Cardiac muscle cell (in vitro differentiated cells and primary cell): ENCODE data around the gene LTN1. TPM values are rescaled to one million over a fixed set of nuclear protein-coding genes. Genes with fewer than 3 reads are reported as not detected.

Experiments
- DNase-seq, 2 donors: peaks; one replicate each; pipeline versions ENCODE4 v3.0.0 to v3.0.0-alpha.2; 2010 to 2017; ENCODE audit warnings: low read depth in 1 of 2, low spot score in 1 of 2
- H3K27ac ChIP-seq: fragments of 200-600 bp; sonication (generic); 2 replicates; pipeline ENCODE4 v1.5.1; 2016
- H3K27me3 ChIP-seq: fragments of 200-600 bp; sonication (generic); 2 replicates; pipeline ENCODE4 v1.6.0; 2016; ENCODE audit warnings: control low read depth
- H3K36me3 ChIP-seq: fragments of 200-600 bp; sonication (generic); 2 replicates; pipeline ENCODE4 v1.5.1; 2016; ENCODE audit warnings: control low read depth
- H3K4me1 ChIP-seq: fragments of 200-600 bp; sonication (generic); 2 replicates; pipeline ENCODE4 v1.8.1; 2017; ENCODE audit warnings: low read depth, mild to moderate bottlenecking, mixed run types
- H3K4me3 ChIP-seq: fragments of 200-600 bp; sonication (generic); 2 replicates; pipeline ENCODE4 v1.5.1; 2016; ENCODE audit warnings: mild to moderate bottlenecking
- H3K9me3 ChIP-seq: fragments of 200-600 bp; sonication (generic); 2 replicates; pipeline ENCODE4 v1.5.1; 2017; ENCODE audit warnings: low read depth, mild to moderate bottlenecking, control low read depth
- polyA plus RNA-seq: library from polyadenylated mRNA; unstranded; fragments of >200 nt; fragmentation: Nextera tagmentation; extraction: Ambion mirVana; gene quantifications from 2 replicates; pipeline ENCODE4 v1.2.1, GENCODE V29; 2016
- total RNA-seq: library from RNA; depleted of rRNA; stranded (reverse); fragments of >200 nt; gene quantifications from 2 replicates; pipeline ENCODE4 v1.2.3, GENCODE V29; 2016
- TF ChIP-seq, protein P1 (sequence below): IDR thresholded peaks from 2 replicates; pipeline ENCODE4 v1.5.1; 2012; ENCODE audit warnings: low read depth, mild to moderate bottlenecking, low read length

The LTN1 gene
- total and polyA plus RNA-seq, 2 experiments from 2014 or later: 10.7 to 16.9 TPM

DNA sequence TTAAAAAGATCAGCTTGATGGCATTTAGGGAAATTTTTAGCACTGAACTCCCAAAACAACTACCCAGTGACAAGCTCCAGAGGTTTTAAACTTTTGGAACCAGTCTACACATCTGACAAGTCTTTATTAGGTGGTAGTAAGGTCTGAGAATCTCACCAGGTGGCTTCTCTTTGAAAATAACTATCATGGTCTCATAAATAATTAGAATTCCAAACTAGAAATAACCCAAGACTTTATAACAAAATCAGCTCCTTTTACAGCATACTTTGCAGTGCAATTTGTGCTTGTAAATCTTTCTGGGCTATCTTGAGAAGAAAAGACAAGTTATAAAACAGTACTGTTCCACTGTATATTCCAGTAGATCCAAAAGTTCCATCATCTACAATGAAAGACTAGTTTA, 108.7 kb downstream of the LTN1 start:
- Histone ChIP-seq H3K27ac (no peak overlapping the region), H3K4me3 (peak overlapping the region; percentile 32), H3K4me1 (no peaks in the 10 kb centered on the region), H3K36me3 (peaks cover 19% of the 10 kb centered on the region), H3K9me3 (no peaks in the 10 kb centered on the region), H3K27me3 (no peaks in the 10 kb centered on the region)
- TF ChIP-seq, protein P1, sequence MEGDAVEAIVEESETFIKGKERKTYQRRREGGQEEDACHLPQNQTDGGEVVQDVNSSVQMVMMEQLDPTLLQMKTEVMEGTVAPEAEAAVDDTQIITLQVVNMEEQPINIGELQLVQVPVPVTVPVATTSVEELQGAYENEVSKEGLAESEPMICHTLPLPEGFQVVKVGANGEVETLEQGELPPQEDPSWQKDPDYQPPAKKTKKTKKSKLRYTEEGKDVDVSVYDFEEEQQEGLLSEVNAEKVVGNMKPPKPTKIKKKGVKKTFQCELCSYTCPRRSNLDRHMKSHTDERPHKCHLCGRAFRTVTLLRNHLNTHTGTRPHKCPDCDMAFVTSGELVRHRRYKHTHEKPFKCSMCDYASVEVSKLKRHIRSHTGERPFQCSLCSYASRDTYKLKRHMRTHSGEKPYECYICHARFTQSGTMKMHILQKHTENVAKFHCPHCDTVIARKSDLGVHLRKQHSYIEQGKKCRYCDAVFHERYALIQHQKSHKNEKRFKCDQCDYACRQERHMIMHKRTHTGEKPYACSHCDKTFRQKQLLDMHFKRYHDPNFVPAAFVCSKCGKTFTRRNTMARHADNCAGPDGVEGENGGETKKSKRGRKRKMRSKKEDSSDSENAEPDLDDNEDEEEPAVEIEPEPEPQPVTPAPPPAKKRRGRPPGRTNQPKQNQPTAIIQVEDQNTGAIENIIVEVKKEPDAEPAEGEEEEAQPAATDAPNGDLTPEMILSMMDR: no peak
- no peak for DNase-seq

DNA sequence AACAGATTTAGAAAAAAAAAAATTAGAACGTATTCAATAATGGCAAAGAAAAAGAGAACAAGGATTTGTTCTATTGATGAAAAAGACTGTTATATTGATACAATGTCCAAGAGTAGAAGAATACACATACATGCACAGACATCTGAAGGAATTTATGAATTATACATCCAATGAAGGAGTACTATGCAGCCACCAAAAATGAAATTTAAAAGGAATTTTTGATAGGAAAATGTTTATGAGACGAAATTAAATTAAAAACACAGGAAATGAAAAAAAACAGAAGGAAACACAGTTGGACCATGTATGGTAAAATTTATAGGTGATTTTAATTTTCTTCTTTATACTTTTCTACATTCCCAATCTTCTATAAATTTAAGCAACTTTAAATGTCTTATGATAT, 110.3 kb downstream of the LTN1 start:
- no peak for DNase-seq
- Histone ChIP-seq H3K9me3 (no peaks in the 10 kb centered on the region), H3K36me3 (peaks cover 23% of the 10 kb centered on the region), H3K4me3 (no peak overlapping the region), H3K27ac (no peak overlapping the region), H3K4me1 (no peaks in the 10 kb centered on the region), H3K27me3 (no peaks in the 10 kb centered on the region)
- TF ChIP-seq, protein P1: no peak

Other genes with a start within 250 kb of the LTN1 start
- 7.1 and 7.7 TPM in 2 replicates for gene RWDD2B, start 26.5 kb upstream of the LTN1 start, total RNA-seq
- 9.3 and 12.4 TPM in 2 replicates for gene RWDD2B, start 26.5 kb upstream of the LTN1 start, polyA plus RNA-seq
- 10.7 and 11.5 TPM in 2 replicates for gene USP16, start 31.8 kb upstream of the LTN1 start, total RNA-seq
- gene USP16, start 31.8 kb upstream of the LTN1 start, polyA plus RNA-seq: 21.6 and 28.1 TPM in 2 replicates
- 147 and 160 TPM in 2 replicates for gene CCT8, start 80.8 kb upstream of the LTN1 start, total RNA-seq
- 198 and 216 TPM in 2 replicates for gene CCT8, start 80.8 kb upstream of the LTN1 start, polyA plus RNA-seq
- 0.07 and 0.12 TPM in 2 replicates for gene MAP3K7CL, start 137.8 kb upstream of the LTN1 start, total RNA-seq
- not detected in 2 replicates for gene MAP3K7CL, start 137.8 kb upstream of the LTN1 start, polyA plus RNA-seq